ENCODE data around the gene SEC24D. TPM values are rescaled to one million over a fixed set of nuclear protein-coding genes. Genes with fewer than 3 reads are reported as not detected.

Gene SEC24D
- total and polyA plus RNA-seq, 2 donors (not counting 3 experiments of a cell fraction or from before 2014, with no cell fraction given): 81.5 to 127 TPM

DNA sequence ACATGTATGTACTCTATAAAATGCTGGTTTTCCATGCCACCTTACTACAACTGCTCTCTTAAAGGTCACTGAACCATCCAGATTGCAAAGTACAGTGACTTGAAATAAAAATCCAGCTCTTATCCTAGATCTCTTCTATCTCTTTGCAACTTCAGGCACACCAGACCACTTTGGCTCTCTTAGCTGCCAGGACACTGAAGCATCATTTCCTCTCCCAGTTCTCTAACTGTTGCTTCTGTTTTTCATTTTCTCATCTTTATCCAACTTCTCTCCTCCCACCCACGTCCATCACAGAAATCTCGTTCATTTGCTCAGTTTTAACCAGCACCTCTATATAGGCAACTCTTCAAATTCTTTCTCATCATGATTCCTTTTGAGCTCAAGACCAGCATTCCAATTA lies 76.4 kb downstream of the SEC24D start:
- intact Hi-C loops (cut with micrococcal nuclease): no loop called here
- H3K79me2 ChIP-seq (ENCODE audit: control insufficient read depth, insufficient read depth, low read length): peaks cover 17% of the 10 kb centered on the region

DNA sequence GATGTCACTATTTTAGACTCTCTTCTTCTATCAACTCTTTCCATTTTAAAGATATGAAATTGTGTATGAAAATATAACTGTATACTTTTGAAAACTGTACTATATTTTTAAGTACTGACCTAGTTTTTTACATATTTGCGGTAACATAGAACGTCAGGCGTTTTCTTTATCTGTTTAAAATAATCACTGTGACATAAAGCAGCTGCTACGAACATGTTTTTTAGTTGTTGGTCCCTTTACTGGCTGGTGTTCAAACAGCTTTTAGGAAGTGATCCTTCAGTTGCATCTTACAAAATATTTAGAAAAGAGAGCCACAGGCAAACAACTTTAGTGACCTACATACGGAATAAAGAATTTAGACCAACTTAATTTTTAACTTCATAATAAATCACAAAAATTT lies 77.6 kb downstream of the SEC24D start:
- peaks cover 7 to 19% of the 10 kb centered on the region in 2 experiments for H3K36me3 ChIP-seq (ENCODE audit: control insufficient read depth in 2 of 2, extremely low read depth in 1 of 2, insufficient read depth in 2 of 2, low read length in 2 of 2)
- H3K9me1 ChIP-seq (replicated peaks; ENCODE audit: control insufficient read depth, extremely low read depth, insufficient read depth, low read length): no peaks in the 10 kb centered on the region
- TF ChIP-seq GATA2 (IDR thresholded peaks at IDR 0.05; ENCODE audit: insufficient read depth, insufficient read length, low read depth, low read length) (no peak), MYC (IDR thresholded peaks at IDR 0.05; ENCODE audit: low read depth, low read length) (no peak), POLR2A (IDR thresholded peaks at IDR 0.05; ENCODE audit: low read depth, low read length) (no peak), POLR2AphosphoS5 (IDR thresholded peaks at IDR 0.05; ENCODE audit: insufficient read depth, low read depth, low read length) (no peak)
- TF ChIP-seq, protein P1, sequence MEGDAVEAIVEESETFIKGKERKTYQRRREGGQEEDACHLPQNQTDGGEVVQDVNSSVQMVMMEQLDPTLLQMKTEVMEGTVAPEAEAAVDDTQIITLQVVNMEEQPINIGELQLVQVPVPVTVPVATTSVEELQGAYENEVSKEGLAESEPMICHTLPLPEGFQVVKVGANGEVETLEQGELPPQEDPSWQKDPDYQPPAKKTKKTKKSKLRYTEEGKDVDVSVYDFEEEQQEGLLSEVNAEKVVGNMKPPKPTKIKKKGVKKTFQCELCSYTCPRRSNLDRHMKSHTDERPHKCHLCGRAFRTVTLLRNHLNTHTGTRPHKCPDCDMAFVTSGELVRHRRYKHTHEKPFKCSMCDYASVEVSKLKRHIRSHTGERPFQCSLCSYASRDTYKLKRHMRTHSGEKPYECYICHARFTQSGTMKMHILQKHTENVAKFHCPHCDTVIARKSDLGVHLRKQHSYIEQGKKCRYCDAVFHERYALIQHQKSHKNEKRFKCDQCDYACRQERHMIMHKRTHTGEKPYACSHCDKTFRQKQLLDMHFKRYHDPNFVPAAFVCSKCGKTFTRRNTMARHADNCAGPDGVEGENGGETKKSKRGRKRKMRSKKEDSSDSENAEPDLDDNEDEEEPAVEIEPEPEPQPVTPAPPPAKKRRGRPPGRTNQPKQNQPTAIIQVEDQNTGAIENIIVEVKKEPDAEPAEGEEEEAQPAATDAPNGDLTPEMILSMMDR (IDR thresholded peaks at IDR 0.05; ENCODE audit: extremely low read depth in 1 of 2, insufficient read depth in 1 of 2, low read depth in 1 of 2, low read length in 2 of 2): no peak
- no peaks in the 10 kb centered on the region for H3K27me3 ChIP-seq (ENCODE audit: control insufficient read depth in 2 of 2, insufficient read depth in 2 of 2, low read length in 2 of 2)
- H3K27ac ChIP-seq (ENCODE audit: insufficient read depth, low read depth, low read length): no peak overlapping the region
- H3K9me3 ChIP-seq (replicated peaks; ENCODE audit: control insufficient read depth, insufficient read depth, low read length): no peaks in the 10 kb centered on the region
- ChIA-PET POLR2A (no interaction called here), CTCF (no interaction called here)
- no peak for DNase-seq (ENCODE audit: low read depth, low spot score)
- dilution Hi-C loops (cut with MboI; ENCODE audit: extremely low pct_ligation_motif_present, low sequenced_read_pairs) (no loop called here), intact Hi-C loops (cut with micrococcal nuclease) (no loop called here)
- peaks cover 12% of the 10 kb centered on the region for H3K79me2 ChIP-seq (ENCODE audit: control insufficient read depth, insufficient read depth, low read length)
- no peak for FAIRE-seq
- H2AFZ ChIP-seq (ENCODE audit: low read depth, low read length): no peak overlapping the region
- no peak overlapping the region for H3K9ac ChIP-seq (replicated peaks; ENCODE audit: extremely low read depth, insufficient read depth, low read length)
- no TSS peak for BruUV-seq (replicated peaks)
- H4K20me1 ChIP-seq (replicated peaks; ENCODE audit: control insufficient read depth, extremely low read depth, insufficient read depth, low read length): no peaks in the 10 kb centered on the region
- peaks cover 10% of the 10 kb centered on the region for H3K4me1 ChIP-seq (ENCODE audit: control insufficient read depth, extremely low read depth, insufficient read depth, low read length)
- H3K4me2 ChIP-seq (ENCODE audit: insufficient read depth, low read length): no peak overlapping the region
- H3K4me3 ChIP-seq (replicated peaks in 1 of 3; ENCODE audit: insufficient read depth in 1 of 3, low read depth in 1 of 3, low read length in 3 of 3): no peak overlapping the region

More for the DNA sequence above, 76.4 kb downstream of the SEC24D start:
- no peak overlapping the region for H2AFZ ChIP-seq (ENCODE audit: low read depth, low read length)
- H3K36me3 ChIP-seq (ENCODE audit: control insufficient read depth in 2 of 2, extremely low read depth in 1 of 2, insufficient read depth in 2 of 2, low read length in 2 of 2): peaks cover 13 to 28% of the 10 kb centered on the region in 2 experiments
- H3K4me1 ChIP-seq (ENCODE audit: control insufficient read depth, extremely low read depth, insufficient read depth, low read length): peaks cover 5% of the 10 kb centered on the region
- ChIA-PET CTCF (interaction anchor here (1.4 to 1.5 kb wide), 2 partner anchors 13 to 27 kb away, joined by 3 to 4 read pairs; no protein-coding TSS in a partner anchor), POLR2A (no interaction called here)
- H3K27ac ChIP-seq (ENCODE audit: insufficient read depth, low read depth, low read length): no peak overlapping the region
- FAIRE-seq (no peak), DNase-seq (ENCODE audit: low read depth, low spot score) (no peak)
- no peaks in the 10 kb centered on the region for H3K27me3 ChIP-seq (ENCODE audit: control insufficient read depth in 2 of 2, insufficient read depth in 2 of 2, low read length in 2 of 2)
- TF ChIP-seq MYC (IDR thresholded peaks at IDR 0.05; ENCODE audit: low read depth, low read length) (no peak), POLR2A (IDR thresholded peaks at IDR 0.05; ENCODE audit: low read depth, low read length) (no peak), EZH2 (IDR thresholded peaks at IDR 0.05; ENCODE audit: borderline replicate concordance, low read depth, low read length, severe bottlenecking) (no peak), POLR2AphosphoS5 (IDR thresholded peaks at IDR 0.05; ENCODE audit: insufficient read depth, low read depth, low read length) (no peak), JUN (IDR thresholded peaks at IDR 0.05; ENCODE audit: borderline replicate concordance, insufficient read depth, insufficient read length, low read depth) (no peak), GATA2 (IDR thresholded peaks at IDR 0.05; ENCODE audit: insufficient read depth, insufficient read length, low read depth, low read length) (no peak), FOS (IDR thresholded peaks at IDR 0.05; ENCODE audit: borderline replicate concordance, insufficient read depth, low read length) (no peak)
- no peaks in the 10 kb centered on the region for H3K9me3 ChIP-seq (replicated peaks; ENCODE audit: control insufficient read depth, insufficient read depth, low read length)
- dilution Hi-C loops (cut with MboI; ENCODE audit: extremely low pct_ligation_motif_present, low sequenced_read_pairs): no loop called here
- BruUV-seq (replicated peaks): no TSS peak
- no peak overlapping the region for H3K9ac ChIP-seq (replicated peaks; ENCODE audit: extremely low read depth, insufficient read depth, low read length)
- no peaks in the 10 kb centered on the region for H3K9me1 ChIP-seq (replicated peaks; ENCODE audit: control insufficient read depth, extremely low read depth, insufficient read depth, low read length)
- H4K20me1 ChIP-seq (replicated peaks; ENCODE audit: control insufficient read depth, extremely low read depth, insufficient read depth, low read length): no peaks in the 10 kb centered on the region
- H3K4me3 ChIP-seq (replicated peaks in 1 of 3; ENCODE audit: insufficient read depth in 1 of 3, low read depth in 1 of 3, low read length in 3 of 3): no peak overlapping the region
- no peak overlapping the region for H3K4me2 ChIP-seq (ENCODE audit: insufficient read depth, low read length)
